C4-2B (cell line): ENCODE measurements around the gene USP49.

Source experiments
- H3K27ac ChIP-seq: fragments of 450-650 bp; 2 replicates; pipeline ENCODE4 v1.5.1; 2017
- CTCF ChIP-seq: fragments of 450-650 bp; conservative IDR thresholded peaks from 2 replicates; pipeline ENCODE4 v1.5.1; 2017; ENCODE audit warnings: mild to moderate bottlenecking
- ZFX ChIP-seq: fragments of 450-650 bp; IDR thresholded peaks from 2 replicates; pipeline ENCODE4 v1.6.1; 2017

The USP49 gene

GRCh38 chr6:41901882-41902519 lies 6.8 kb upstream of the USP49 start:
- TF ChIP-seq ZFX (no peak), CTCF (no peak)
- H3K27ac ChIP-seq: no peak overlapping the region

GRCh38 chr6:41900861-41901260 lies 5.7 kb upstream of the USP49 start:
- no peak overlapping the region for H3K27ac ChIP-seq
- TF ChIP-seq CTCF: no peak
- TF ChIP-seq ZFX: no peak

DNA sequence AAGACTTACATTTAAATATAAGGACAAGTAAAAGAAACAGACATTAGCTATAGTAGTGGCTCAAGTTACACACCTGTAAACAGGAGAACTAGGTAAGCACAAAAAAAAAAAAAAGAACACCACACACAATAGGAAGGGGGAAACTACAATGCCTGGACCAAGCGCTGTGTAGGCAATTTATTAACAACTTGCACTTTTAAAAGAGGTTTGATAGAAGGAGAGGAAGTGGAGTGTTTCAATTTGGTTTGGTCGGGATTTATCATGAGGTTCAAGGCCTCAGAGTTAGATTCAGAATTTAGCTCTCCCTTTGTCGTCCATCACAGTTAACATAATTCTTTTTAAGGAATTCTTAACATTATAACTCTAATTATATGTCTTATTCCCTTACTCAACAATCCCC lies 1.1 kb upstream of the USP49 start:
- peak overlapping the region; percentile 62; the same call in 1 of the 2 replicates for H3K27ac ChIP-seq
- no peak for TF ChIP-seq ZFX
- no peak for TF ChIP-seq CTCF

DNA sequence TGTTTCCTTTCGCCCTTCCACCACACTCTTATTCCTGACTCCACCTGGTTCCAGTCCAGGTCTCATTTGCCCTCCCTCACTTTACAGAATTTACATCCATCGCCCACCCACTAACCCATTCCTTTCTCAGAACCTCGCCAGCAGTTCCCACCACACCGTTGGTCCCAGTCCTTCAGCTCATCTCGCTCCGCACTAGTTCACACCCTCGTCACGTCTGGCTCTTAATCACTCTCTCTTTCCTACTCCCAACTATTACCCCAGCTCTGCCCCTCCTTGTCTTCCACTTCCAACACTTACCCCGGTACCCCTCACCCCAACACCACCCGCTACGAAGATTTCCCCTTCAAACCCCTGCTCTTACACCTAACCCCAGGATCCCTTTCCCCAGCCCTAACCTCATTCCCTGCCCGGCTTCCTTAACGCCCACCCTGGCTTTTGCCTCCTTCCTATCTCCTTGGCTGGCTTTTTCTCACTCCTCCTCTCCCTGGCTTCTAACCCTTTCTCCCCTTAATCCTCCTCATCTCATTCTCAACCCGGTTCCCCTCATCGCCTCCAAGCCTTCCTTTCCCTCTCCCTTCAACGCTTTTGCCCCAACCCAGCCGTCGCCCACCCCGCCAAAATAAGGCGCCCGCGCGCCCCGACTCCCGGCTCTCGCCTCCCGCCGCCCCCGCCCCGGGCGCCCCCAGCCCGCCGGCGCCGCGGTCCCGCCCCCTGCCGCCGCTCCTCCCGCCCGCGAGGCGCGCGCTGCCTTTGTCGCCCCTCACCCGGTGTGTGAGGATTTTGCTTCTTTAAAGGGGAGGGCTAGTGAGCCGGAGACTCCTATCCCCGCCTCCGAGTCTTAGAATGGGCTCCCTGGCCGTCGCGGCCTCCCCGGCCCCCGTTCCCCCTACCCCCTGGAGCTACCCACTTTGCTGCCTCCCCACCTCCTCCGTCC lies 542 bp downstream of the USP49 start:
- H3K27ac ChIP-seq: peak overlapping the region; percentile 62
- TF ChIP-seq CTCF (no peak), ZFX (no peak)

- H3K27ac ChIP-seq: no peak overlapping the region
- TF ChIP-seq CTCF (no peak), ZFX (no peak)
Measured at GRCh38 chr6:41892921-41893564, 2.1 kb downstream of the USP49 start.

DNA sequence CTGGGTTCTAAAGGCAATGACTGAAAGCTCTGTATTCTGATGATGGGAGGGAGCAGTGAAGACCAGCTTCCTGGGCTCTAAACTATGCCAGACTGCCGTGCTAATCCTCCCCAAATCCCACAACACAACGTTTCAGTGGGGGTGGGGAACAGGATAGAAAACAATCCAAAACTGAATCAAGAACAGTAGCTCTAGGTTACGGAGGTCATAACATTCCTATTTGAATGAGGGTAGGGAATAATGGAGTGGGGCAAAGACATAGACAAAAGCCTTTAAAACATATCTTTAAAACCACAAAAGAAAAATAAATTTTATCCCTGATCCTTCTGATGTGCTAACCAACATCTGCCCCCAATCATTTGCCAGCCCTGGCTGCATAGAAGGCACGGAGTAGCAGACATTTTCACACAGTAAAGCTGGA lies 7.8 kb downstream of the USP49 start:
- TF ChIP-seq ZFX (no peak), CTCF (no peak)

GRCh38 chr6:41885930-41886329 lies 9.2 kb downstream of the USP49 start:
- TF ChIP-seq CTCF (no peak), ZFX (no peak)
- no peak overlapping the region for H3K27ac ChIP-seq

More for the DNA sequence above, 7.8 kb downstream of the USP49 start:
- no peak overlapping the region for H3K27ac ChIP-seq
